Activated naive CD8-positive, alpha-beta T cell treated with anti-CD3 and anti-CD28 coated beads for 36 hours (primary cell): ENCODE data around the gene POM121L2. TPM values are rescaled to one million over a fixed set of nuclear protein-coding genes. Genes with fewer than 3 reads are reported as not detected.
A peak's percentile ranks its signal among the peaks of the same experiment; 100 is the strongest.

Experiments
- DNase-seq: peaks from one replicate; pipeline ENCODE4 v3.0.0; 2021
- H3K27ac Mint-ChIP-seq: one replicate; pipeline ENCODE4 v1.8.0; 2022; ENCODE audit warnings: mild to moderate bottlenecking, moderate library complexity, mixed read lengths
- H3K27me3 Mint-ChIP-seq: one replicate; pipeline ENCODE4 v1.8.0; 2022; ENCODE audit warnings: mild to moderate bottlenecking, mixed read lengths
- H3K36me3 Mint-ChIP-seq: one replicate; pipeline ENCODE4 v1.8.0; 2021; ENCODE audit warnings: mild to moderate bottlenecking, mixed read lengths
- H3K4me1 Mint-ChIP-seq: one replicate; pipeline ENCODE4 v1.8.0; 2021; ENCODE audit warnings: mixed read lengths
- H3K4me3 Mint-ChIP-seq: one replicate; pipeline ENCODE4 v1.8.0; 2022; ENCODE audit warnings: mild to moderate bottlenecking, moderate library complexity, mixed read lengths
- H3K9me3 Mint-ChIP-seq: one replicate; pipeline ENCODE4 v1.8.0; 2022; ENCODE audit warnings: mixed read lengths
- total RNA-seq, 2 experiments: library from RNA; stranded (reverse); gene quantifications; one replicate each; pipeline ENCODE4 v1.2.3, GENCODE V29; 2021

Gene POM121L2
- not detected for total RNA-seq

DNA sequence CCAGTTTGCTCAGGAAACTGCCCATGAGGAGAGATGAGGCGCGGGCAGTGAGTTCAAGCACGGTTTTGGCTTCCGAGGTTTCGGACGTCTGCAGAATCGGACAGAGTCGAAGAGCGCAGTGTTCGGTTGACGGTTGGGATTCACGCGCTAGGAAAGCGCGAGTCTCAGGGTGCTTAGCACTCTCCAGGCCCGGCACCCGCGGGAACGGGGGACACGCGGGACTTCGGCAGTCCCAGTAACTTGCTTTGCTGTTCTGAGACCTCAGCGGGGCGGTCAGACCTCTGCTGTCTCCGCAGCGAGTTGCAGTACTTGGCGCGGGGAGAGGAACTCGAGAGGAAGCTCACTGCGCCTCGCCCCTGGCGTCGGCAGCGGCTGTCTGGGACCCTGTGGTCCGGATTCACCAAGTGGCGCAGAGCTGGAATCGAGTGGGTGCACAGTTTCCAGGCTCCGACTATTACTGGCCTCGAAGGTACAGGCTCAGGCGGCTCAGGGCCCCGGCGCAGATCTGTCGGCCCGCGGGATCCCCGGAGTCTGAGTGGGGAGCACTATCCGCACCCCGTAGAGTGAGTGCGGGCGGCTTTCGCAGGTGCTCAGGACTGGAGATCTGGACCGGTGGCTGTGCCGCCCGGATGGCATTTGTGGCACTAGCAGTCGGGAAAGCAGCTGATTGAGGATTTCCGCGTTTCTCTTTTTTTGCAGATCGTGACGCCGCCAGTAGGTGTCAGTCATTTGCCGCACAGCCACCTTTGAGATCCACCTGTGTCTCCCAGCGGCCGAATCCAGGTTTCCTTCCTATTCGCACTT, at the start of gene POM121L2:
Gene POM121L2 (minus strand): TSS at position 128 of the 804 bp plus-strand sequence. CDS start 103 bp downstream, at position 25.
- Mint-ChIP-seq H3K4me1 (peaks cover 7% of the 10 kb centered on the region), H3K27me3 (peaks cover 84% of the 10 kb centered on the region), H3K4me3 (peak within 1 kb of the TSS; percentile 75), H3K9me3 (no peaks in the 10 kb centered on the region), H3K36me3 (no peaks in the 10 kb centered on the region), H3K27ac (no peak within 1 kb of the TSS)
- DNase-seq, result peak; percentile 55

- H3K4me3 Mint-ChIP-seq, result no peak overlapping the region
- H3K27me3 Mint-ChIP-seq, result no peaks in the 10 kb centered on the region
- H3K9me3 Mint-ChIP-seq, result peaks cover 54% of the 10 kb centered on the region
- no peak for DNase-seq
- peaks cover 46% of the 10 kb centered on the region for H3K36me3 Mint-ChIP-seq
- H3K27ac Mint-ChIP-seq, result no peak overlapping the region
- H3K4me1 Mint-ChIP-seq, result no peaks in the 10 kb centered on the region
Observed at GRCh38 chr6:27359231-27359630, 47.2 kb upstream of the POM121L2 start.

GRCh38 chr6:27358786-27359185, 46.7 kb upstream of the POM121L2 start:
- Mint-ChIP-seq H3K27me3 (no peaks in the 10 kb centered on the region), H3K27ac (no peak overlapping the region), H3K4me3 (no peak overlapping the region), H3K4me1 (no peaks in the 10 kb centered on the region), H3K9me3 (peaks cover 57% of the 10 kb centered on the region), H3K36me3 (peaks cover 46% of the 10 kb centered on the region)
- DNase-seq, result no peak

- Mint-ChIP-seq H3K4me1 (no peaks in the 10 kb centered on the region), H3K27ac (no peak overlapping the region), H3K4me3 (no peak overlapping the region), H3K36me3 (peaks cover 13% of the 10 kb centered on the region), H3K9me3 (peaks cover 45% of the 10 kb centered on the region), H3K27me3 (peaks cover 6% of the 10 kb centered on the region)
- DNase-seq, result no peak
Observed at GRCh38 chr6:27352850-27353249, 40.8 kb upstream of the POM121L2 start.

DNA sequence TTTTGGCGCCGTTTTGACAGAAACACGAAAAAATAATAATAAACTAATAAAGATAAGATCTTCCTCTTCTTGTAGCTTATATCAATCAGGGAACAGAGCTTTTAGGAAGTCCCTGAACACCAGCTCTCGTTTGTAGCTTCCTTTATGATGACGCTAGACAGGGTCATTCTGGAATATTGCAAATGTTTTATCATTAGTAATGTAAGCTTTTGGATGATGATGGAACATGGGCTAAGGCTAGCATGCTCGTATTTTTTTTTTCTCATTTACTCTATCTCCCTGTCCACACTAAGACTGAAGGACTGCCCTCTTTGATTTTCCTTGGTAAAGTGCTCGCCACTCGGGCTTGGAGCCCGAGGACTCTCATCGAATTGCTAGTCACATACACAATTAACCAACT, 22.1 kb upstream of the POM121L2 start:
- Mint-ChIP-seq H3K36me3 (peaks cover 3% of the 10 kb centered on the region), H3K27ac (no peak overlapping the region), H3K4me3 (peak overlapping the region; percentile 68), H3K9me3 (peaks cover 5% of the 10 kb centered on the region), H3K4me1 (peaks cover 10% of the 10 kb centered on the region), H3K27me3 (peaks cover 37% of the 10 kb centered on the region)
- DNase-seq, result no peak

- Mint-ChIP-seq H3K27ac (no peak overlapping the region), H3K4me1 (peaks cover 10% of the 10 kb centered on the region), H3K27me3 (peaks cover 37% of the 10 kb centered on the region), H3K4me3 (peak overlapping the region; percentile 82), H3K36me3 (peaks cover 3% of the 10 kb centered on the region), H3K9me3 (peaks cover 5% of the 10 kb centered on the region)
- DNase-seq, result no peak
Observed at GRCh38 chr6:27333642-27334040, 21.6 kb upstream of the POM121L2 start.

- DNase-seq, result peak; percentile 52
- H3K27me3 Mint-ChIP-seq, result peaks cover 32% of the 10 kb centered on the region
- H3K9me3 Mint-ChIP-seq, result peaks cover 5% of the 10 kb centered on the region
- peaks cover 3% of the 10 kb centered on the region for H3K36me3 Mint-ChIP-seq
- H3K4me3 Mint-ChIP-seq, result peak overlapping the region; percentile 82
- peak overlapping the region; percentile 90 for H3K27ac Mint-ChIP-seq
- peaks cover 10% of the 10 kb centered on the region for H3K4me1 Mint-ChIP-seq
Observed at GRCh38 chr6:27332692-27333641, 20.9 kb upstream of the POM121L2 start.

- Mint-ChIP-seq H3K36me3 (no peaks in the 10 kb centered on the region), H3K9me3 (no peaks in the 10 kb centered on the region), H3K4me3 (no peak overlapping the region), H3K27me3 (peaks cover 53% of the 10 kb centered on the region), H3K4me1 (no peaks in the 10 kb centered on the region), H3K27ac (no peak overlapping the region)
- DNase-seq, result no peak
Observed at GRCh38 chr6:27327023-27327738, 15.1 kb upstream of the POM121L2 start.

- no peaks in the 10 kb centered on the region for H3K36me3 Mint-ChIP-seq
- no peaks in the 10 kb centered on the region for H3K4me1 Mint-ChIP-seq
- no peak overlapping the region for H3K27ac Mint-ChIP-seq
- H3K27me3 Mint-ChIP-seq, result peaks cover 55% of the 10 kb centered on the region
- DNase-seq, result no peak
- no peak overlapping the region for H3K4me3 Mint-ChIP-seq
- no peaks in the 10 kb centered on the region for H3K9me3 Mint-ChIP-seq
Observed at GRCh38 chr6:27321901-27322300, 9.8 kb upstream of the POM121L2 start.

DNA sequence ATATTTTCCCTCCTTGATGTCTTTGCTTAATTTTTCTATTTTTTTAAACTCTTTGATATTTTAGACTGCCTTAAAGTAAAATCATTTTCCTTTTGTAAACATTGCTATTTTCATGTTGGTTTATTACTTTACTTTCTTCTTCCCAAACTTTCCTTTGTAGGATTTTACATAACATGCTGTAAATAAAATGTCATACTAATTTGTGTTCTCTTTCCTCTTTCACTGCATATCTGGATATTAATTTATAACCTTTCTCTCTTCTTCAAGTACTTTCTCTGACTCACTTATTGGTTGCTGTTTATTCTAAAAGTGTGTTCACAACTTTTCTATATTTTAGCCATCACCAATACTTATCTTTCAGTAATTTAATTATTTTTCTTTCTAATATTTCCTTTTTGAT, 9.3 kb upstream of the POM121L2 start:
- no peaks in the 10 kb centered on the region for H3K36me3 Mint-ChIP-seq
- H3K27me3 Mint-ChIP-seq, result peaks cover 55% of the 10 kb centered on the region
- H3K27ac Mint-ChIP-seq, result no peak overlapping the region
- DNase-seq, result no peak
- no peaks in the 10 kb centered on the region for H3K4me1 Mint-ChIP-seq
- no peak overlapping the region for H3K4me3 Mint-ChIP-seq
- no peaks in the 10 kb centered on the region for H3K9me3 Mint-ChIP-seq

DNA sequence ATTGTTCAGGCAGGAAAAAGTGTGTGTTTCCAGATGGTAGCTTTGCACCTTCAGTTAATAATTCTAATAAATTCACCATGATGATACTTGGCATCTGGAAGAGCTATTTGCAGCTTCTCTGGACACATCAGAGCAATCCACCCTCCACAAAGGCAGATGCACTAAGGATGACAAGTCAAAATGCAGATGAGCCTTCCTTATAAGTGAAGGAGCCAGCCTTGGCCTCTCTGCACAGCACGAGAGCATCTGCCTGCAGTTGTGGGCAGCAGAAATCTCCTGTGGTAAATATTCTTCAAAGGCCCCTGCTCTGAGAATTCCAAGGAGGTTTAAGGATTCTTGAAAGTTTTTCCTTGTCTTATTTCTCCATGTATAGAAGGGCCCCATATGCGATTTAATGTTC, 6.9 kb upstream of the POM121L2 start:
- Mint-ChIP-seq H3K9me3 (no peaks in the 10 kb centered on the region), H3K4me3 (no peak overlapping the region), H3K36me3 (no peaks in the 10 kb centered on the region), H3K27me3 (peaks cover 55% of the 10 kb centered on the region), H3K27ac (no peak overlapping the region), H3K4me1 (no peaks in the 10 kb centered on the region)
- no peak for DNase-seq

GRCh38 chr6:27314046-27314445, 2.0 kb upstream of the POM121L2 start:
- peaks cover 76% of the 10 kb centered on the region for H3K27me3 Mint-ChIP-seq
- H3K9me3 Mint-ChIP-seq, result no peaks in the 10 kb centered on the region
- peaks cover 7% of the 10 kb centered on the region for H3K4me1 Mint-ChIP-seq
- H3K4me3 Mint-ChIP-seq, result no peak overlapping the region
- no peaks in the 10 kb centered on the region for H3K36me3 Mint-ChIP-seq
- no peak for DNase-seq
- no peak overlapping the region for H3K27ac Mint-ChIP-seq

DNA sequence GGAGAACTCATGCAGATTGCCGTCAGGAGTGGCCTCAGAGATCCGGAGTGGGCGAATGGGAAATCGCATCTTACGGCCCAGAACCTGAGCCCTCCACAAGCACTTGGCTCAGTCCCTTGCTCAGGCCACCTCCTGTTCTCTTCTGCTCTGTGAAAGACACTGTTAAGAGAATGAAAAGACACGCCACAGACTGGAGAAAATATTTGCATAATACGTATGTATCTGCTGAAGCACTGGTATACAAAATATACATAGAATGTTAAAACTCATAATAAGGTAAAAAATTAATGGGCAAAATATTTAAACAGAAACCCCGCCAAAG, 838 bp upstream of the POM121L2 start:
- H3K36me3 Mint-ChIP-seq, result no peaks in the 10 kb centered on the region
- H3K27me3 Mint-ChIP-seq, result peaks cover 83% of the 10 kb centered on the region
- H3K4me3 Mint-ChIP-seq, result peak overlapping the region; percentile 75
- H3K27ac Mint-ChIP-seq, result no peak overlapping the region
- no peaks in the 10 kb centered on the region for H3K9me3 Mint-ChIP-seq
- no peak for DNase-seq
- H3K4me1 Mint-ChIP-seq, result peaks cover 7% of the 10 kb centered on the region

GRCh38 chr6:27311806-27312145, 297 bp downstream of the POM121L2 start:
- peak overlapping the region; percentile 75 for H3K4me3 Mint-ChIP-seq
- H3K4me1 Mint-ChIP-seq, result peaks cover 7% of the 10 kb centered on the region
- no peaks in the 10 kb centered on the region for H3K36me3 Mint-ChIP-seq
- no peak overlapping the region for H3K27ac Mint-ChIP-seq
- H3K9me3 Mint-ChIP-seq, result no peaks in the 10 kb centered on the region
- H3K27me3 Mint-ChIP-seq, result peaks cover 83% of the 10 kb centered on the region
- DNase-seq, result no peak
